Ramos (cell line): ENCODE data around the gene HOXB4.
"Not testable (repeated sequence)": the region's sequence is repeated elsewhere in the genome, so short reads cannot be mapped to it uniquely, and the experiment has no call there.

Source experiments
- in situ Hi-C: fragments of 300-500 bp; cut with MboI; formaldehyde crosslinking; loops from one replicate; pipeline ENCODE4 v1.14.3; 2022; ENCODE audit warnings: low sequenced_read_pairs; ENCODE audit not compliant: unreplicated experiment

HOXB4 gene

GRCh38 chr17:48535793-48536559 lies 42.2 kb downstream of the HOXB4 start:
- in situ Hi-C loops: not testable (repeated sequence)

- in situ Hi-C loops: no loop called here
Observed at GRCh38 chr17:48532261-48532660, 45.9 kb downstream of the HOXB4 start.

- in situ Hi-C loops: no loop called here
Observed at GRCh38 chr17:48530887-48531272, 47.3 kb downstream of the HOXB4 start, which contains the start of gene HOXB1. Gene HOXB1 (minus strand): TSS chr17:48531011. CDS start chr17:48530904, 107 bp downstream.

GRCh38 chr17:48530208-48530886 lies 47.8 kb downstream of the HOXB4 start:
- in situ Hi-C loops: no loop called here

GRCh38 chr17:48529683-48530009 lies 48.5 kb downstream of the HOXB4 start:
- in situ Hi-C loops: no loop called here

GRCh38 chr17:48528936-48529682 lies 49.0 kb downstream of the HOXB4 start:
- in situ Hi-C loops: no loop called here

- in situ Hi-C loops: no loop called here
Observed at GRCh38 chr17:48528153-48528935, 49.8 kb downstream of the HOXB4 start.

GRCh38 chr17:48527547-48527932 lies 50.6 kb downstream of the HOXB4 start:
- in situ Hi-C loops: no loop called here

- in situ Hi-C loops: no loop called here
Observed at GRCh38 chr17:48526608-48527546, 51.3 kb downstream of the HOXB4 start.
